Kidney (tissue), 14 donors: ENCODE data around the gene ZNF335. TPM values are rescaled to one million over a fixed set of nuclear protein-coding genes. Genes with fewer than 3 reads are reported as not detected.

Experiments
- DNase-seq, 5 donors: peaks; one replicate each; pipeline ENCODE4 v3.0.0-alpha.2; 2013 to 2020
- FAIRE-seq: peaks from 2 replicates; lab custom pipeline; 2012; peaks lifted over from hg19 to GRCh38; lab: Jason Lieb, UNC
- H3K27ac ChIP-seq, 2 donors: one replicate each; pipeline ENCODE4 v1.7.0; 2013; ENCODE audit warnings: low read depth in 2 of 2, low read length in 2 of 2, inconsistent platforms in 1 of 2
- H3K27me3 ChIP-seq: one replicate; pipeline ENCODE4 v1.7.1; 2013; ENCODE audit warnings: low read length, inconsistent platforms; ENCODE audit not compliant: control insufficient read depth, insufficient read depth
- H3K36me3 ChIP-seq, 3 donors: one replicate each; pipeline versions ENCODE4 v1.7.0 to v1.7.1; 2013; ENCODE audit warnings: low read length in 3 of 3, control low read depth in 1 of 3, inconsistent platforms in 1 of 3; ENCODE audit not compliant: insufficient read depth in 3 of 3, control insufficient read depth in 2 of 3
- H3K4me1 ChIP-seq, 3 donors: one replicate each; pipeline versions ENCODE4 v1.7.0 to v1.7.1; 2013; ENCODE audit warnings: low read length in 3 of 3, inconsistent platforms in 1 of 3, low read depth in 1 of 3; ENCODE audit not compliant: control insufficient read depth in 2 of 3, insufficient read depth in 2 of 3
- H3K4me3 ChIP-seq, 3 donors: one replicate each; pipeline versions ENCODE4 v1.7.0 to v1.8.1; 2013; ENCODE audit warnings: low read length in 3 of 3, control low read depth in 1 of 3, inconsistent platforms in 1 of 3
- H3K9ac ChIP-seq, 3 donors: one replicate each; pipeline versions ENCODE4 v1.7.0 to v1.7.1; 2013; ENCODE audit warnings: low read length in 3 of 3, control low read depth in 1 of 3, inconsistent platforms in 1 of 3
- H3K9me3 ChIP-seq, 3 donors: one replicate each; pipeline versions ENCODE4 v1.7.0 to v1.7.1; 2013; ENCODE audit warnings: low read length in 3 of 3, control low read depth in 1 of 3, inconsistent platforms in 1 of 3; ENCODE audit not compliant: control insufficient read depth in 2 of 3, insufficient read depth in 1 of 3
- CTCF ChIP-seq: IDR thresholded peaks from 3 replicates; pipeline ENCODE4 v1.5.1; 2012; ENCODE audit warnings: mild to moderate bottlenecking, moderate library complexity, borderline replicate concordance; ENCODE audit not compliant: insufficient read depth; ENCODE audit errors: extremely low read depth
- intact Hi-C: fragments of 100-400 bp; cut with DNase I; formaldehyde crosslinking; loops from one replicate; pipeline ENCODE4 v1.11.1; 2022
- polyA plus RNA-seq: library from polyadenylated mRNA; stranded (reverse); fragments of 350-450 nt; fragmentation: Illumina TruSeq; extraction: RNeasy Lipid Tissue Mini Kit (QIAGEN cat#74804); gene quantifications from one replicate; pipeline ENCODE4 v1.2.3, GENCODE V29; 2014; ENCODE audit warnings: low read depth, low replicate concordance; ENCODE audit not compliant: insufficient read depth
- total RNA-seq: library from RNA; stranded (reverse); fragmentation: NEBNext Ultra II Directional; extraction: Animal tissue kit (Norgen Biotek cat#: 25700); gene quantifications from one replicate; pipeline ENCODE4 v1.2.1, GENCODE V29; 2021
- donor health status: control.
- donor health status: control.
- donor health status: control.
- donor health status: control.
- donor health status: control.
- donor health status: DM: yes; HTN: yes; CAD: no.
- donor health status: Normal renal cell carcinoma (clear cell type).

ZNF335 gene
- total and polyA plus RNA-seq, 2 donors from 2014 or later, result 5.7 to 22.3 TPM

- Histone ChIP-seq H3K27ac (peak overlapping the region; percentile 100), H3K27me3 (no peaks in the 10 kb centered on the region), H3K9ac (peak overlapping the region; percentile 52 to 89 (median 87)), H3K9me3 (no peaks in the 10 kb centered on the region), H3K4me3 (peak overlapping the region; percentile 96 to 98 (median 98)), H3K36me3 (peaks cover 3 to 28% (median 17%) of the 10 kb centered on the region in 3 donors), H3K4me1 (peaks cover 0 to 14% (median 7%) of the 10 kb centered on the region in 3 donors)
- intact Hi-C loops, result no loop called here
- no peak for FAIRE-seq
- no peak for DNase-seq
- no peak for TF ChIP-seq CTCF
Measured at GRCh38 chr20:45971425-45971674, 653 bp downstream of the ZNF335 start.

GRCh38 chr20:45970646-45971424 is 1.2 kb downstream of the ZNF335 start:
- TF ChIP-seq CTCF, result no peak
- DNase-seq, result peak in 2 of 5 donors; percentile 48 to 88
- Histone ChIP-seq H3K27ac (peak overlapping the region; percentile 100), H3K9me3 (no peaks in the 10 kb centered on the region), H3K27me3 (no peaks in the 10 kb centered on the region), H3K4me3 (peak overlapping the region; percentile 96 to 98 (median 98)), H3K4me1 (peaks cover 0 to 14% (median 7%) of the 10 kb centered on the region in 3 donors), H3K36me3 (peaks cover 3 to 28% (median 17%) of the 10 kb centered on the region in 3 donors), H3K9ac (peak overlapping the region; percentile 52 to 89 (median 87))
- FAIRE-seq, result no peak
- intact Hi-C loops, result no loop called here

GRCh38 chr20:45969712-45970634 is 2.0 kb downstream of the ZNF335 start:
- peaks cover 3 to 33% (median 17%) of the 10 kb centered on the region in 3 donors for H3K36me3 ChIP-seq
- peak in 3 of 5 donors; percentile 30 to 69 (median 57) for DNase-seq
- no peak overlapping the region for H3K27ac ChIP-seq
- no peaks in the 10 kb centered on the region for H3K9me3 ChIP-seq
- H3K9ac ChIP-seq, result peak overlapping the region in 2 of 3 donors; percentile 39 to 87
- peak overlapping the region in 2 of 3 donors; percentile 96 to 98 for H3K4me3 ChIP-seq
- peaks cover 0 to 14% (median 7%) of the 10 kb centered on the region in 3 donors for H3K4me1 ChIP-seq
- TF ChIP-seq CTCF, result peak; percentile 29
- FAIRE-seq, result no peak
- no peaks in the 10 kb centered on the region for H3K27me3 ChIP-seq
- intact Hi-C loops, result loop anchor here (10.0 kb wide), 1 partner anchor 145 kb away; the partner anchor contains the start of gene TNNC2
